CD4-positive, alpha-beta T cell treated with Interferon gamma for 1 hour (primary cell): ENCODE results near the gene TIPARP.
"Not testable (repeated sequence)": the region's sequence is repeated elsewhere in the genome, so short reads cannot be mapped to it uniquely, and the experiment has no call there.

Source experiments
- DNase-seq: peaks from one replicate; pipeline ENCODE4 v3.0.0-alpha.2; 2020

Gene TIPARP

GRCh38 chr3:156678197-156678596 lies 3.8 kb downstream of the TIPARP start:
- no peak for DNase-seq

DNA sequence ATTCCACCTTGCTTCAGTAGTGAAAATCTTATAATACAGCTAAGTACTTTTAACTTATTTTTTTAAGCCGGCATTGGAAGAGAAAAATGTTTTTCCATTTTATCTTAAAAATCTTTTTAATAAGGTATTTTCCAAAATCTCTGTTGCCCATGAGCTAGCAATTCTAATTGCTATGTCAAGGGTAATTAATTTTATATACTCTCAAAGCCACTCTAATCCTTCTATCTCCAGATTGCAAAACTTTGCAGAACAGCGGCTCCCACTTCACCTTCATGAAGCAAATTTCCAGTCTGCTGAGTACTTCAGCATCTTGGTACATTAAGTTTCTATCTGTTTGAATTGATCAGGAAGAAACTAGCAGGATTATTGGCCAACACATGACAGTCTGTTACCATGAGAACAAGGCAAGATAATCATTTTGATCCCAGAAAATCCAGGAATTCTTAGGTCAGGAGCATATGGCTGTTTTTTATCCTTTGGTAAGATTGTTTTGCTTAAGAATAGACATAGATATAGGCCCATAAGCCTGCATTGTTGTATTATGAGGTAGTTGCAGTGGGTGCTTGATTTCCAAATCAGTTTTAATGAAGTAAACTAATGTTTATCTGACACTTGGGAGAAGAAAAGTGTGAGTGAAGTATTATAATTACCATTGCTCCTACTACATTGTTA lies 6.0 kb downstream of the TIPARP start:
- DNase-seq: no peak

DNA sequence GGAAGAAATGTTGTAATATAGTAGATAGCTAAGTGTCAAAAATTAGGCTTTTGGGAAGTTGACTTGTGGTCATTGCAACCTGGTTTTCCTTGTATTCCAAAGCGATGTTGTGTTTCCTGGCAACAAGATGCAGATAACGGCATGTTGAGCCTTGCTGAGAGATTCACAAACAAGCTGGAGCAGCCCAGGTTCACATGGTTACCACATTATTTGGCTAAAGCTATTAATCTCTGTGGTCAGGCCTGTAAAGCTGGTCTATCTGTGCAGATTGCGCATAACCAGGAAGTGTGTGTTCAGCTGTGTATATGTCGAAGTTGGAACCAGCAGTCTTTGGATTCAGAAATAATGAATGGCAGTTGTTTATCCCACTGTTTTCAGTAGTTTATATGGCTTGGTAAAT lies 6.6 kb downstream of the TIPARP start:
- peak; percentile 41 for DNase-seq

DNA sequence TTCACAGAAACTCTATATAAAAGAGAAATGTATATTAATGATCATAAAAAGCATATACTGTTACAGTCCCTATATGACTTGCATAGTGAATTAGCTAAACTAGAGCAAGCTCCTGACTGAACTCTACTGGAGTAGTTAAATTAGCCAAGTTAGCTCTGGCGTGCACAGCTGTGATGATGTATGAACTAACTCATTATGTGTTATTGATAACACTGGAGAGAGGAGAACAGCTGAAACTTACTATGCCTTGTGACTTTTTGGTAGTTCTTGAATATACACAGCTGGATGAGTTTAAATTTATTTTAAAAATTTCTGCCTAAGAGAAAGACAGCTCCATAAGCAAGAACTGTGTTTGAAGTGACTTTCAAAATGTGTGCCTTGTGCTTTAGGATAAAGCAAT lies 8.1 kb downstream of the TIPARP start:
- no peak for DNase-seq

DNA sequence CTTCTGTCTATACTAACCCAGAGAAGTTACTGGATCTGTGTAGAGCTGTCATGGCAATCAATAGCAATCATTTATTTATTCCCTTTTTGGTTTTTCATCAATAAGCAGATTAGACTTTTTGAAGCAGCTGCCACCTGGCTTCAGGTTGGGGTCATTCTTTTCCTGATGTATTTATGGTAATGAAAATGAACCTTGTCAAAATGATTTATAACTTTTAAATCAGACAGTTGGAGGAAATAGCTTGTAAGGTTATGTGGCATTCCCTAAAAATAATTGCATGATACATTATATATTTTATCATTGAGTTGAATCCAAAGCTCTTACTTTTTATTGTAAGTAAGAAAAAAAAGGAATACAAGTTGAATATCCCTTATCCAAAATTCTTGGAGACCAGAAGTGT lies 8.6 kb downstream of the TIPARP start:
- DNase-seq: no peak

- DNase-seq: no peak
Measured at GRCh38 chr3:156685198-156685597, 10.8 kb downstream of the TIPARP start.

DNA sequence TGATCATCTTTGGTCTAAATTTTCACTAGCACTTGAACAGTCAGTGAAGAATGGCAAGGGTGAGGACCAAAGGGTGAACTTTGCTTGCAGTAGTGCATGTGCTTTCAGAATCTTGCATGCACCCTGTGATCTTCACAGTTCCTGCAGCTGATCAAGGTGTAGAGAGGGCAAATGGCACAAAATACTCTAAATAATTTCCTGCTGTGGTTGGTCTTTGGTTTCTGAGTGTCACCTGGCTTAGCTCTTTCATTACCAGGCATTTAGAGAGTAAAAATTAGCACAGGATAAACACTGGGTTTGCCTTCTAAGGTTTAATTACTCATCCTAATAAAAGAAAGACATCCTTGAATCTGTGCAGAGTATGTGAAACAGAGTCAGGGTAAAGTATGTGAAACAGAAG lies 11.4 kb downstream of the TIPARP start:
- no peak for DNase-seq

DNA sequence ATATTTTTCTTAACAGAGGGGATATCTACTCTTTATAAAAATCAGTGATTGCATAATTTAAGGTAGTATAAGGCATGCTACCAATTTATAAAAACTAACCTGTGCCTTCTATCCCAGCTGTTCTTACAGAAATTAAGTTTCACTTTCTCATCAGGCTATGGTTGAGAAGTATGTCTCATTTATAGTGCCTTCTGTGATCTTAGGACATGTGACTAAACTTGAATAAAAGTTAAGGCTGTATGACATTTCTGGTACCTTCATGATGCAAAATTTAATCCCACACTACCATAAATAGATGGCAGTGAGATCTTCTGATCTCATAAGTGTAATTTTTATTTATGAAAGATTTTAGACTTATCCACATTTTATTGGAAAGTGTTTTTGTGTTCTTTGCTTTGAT lies 12.6 kb downstream of the TIPARP start:
- DNase-seq: no peak

DNA sequence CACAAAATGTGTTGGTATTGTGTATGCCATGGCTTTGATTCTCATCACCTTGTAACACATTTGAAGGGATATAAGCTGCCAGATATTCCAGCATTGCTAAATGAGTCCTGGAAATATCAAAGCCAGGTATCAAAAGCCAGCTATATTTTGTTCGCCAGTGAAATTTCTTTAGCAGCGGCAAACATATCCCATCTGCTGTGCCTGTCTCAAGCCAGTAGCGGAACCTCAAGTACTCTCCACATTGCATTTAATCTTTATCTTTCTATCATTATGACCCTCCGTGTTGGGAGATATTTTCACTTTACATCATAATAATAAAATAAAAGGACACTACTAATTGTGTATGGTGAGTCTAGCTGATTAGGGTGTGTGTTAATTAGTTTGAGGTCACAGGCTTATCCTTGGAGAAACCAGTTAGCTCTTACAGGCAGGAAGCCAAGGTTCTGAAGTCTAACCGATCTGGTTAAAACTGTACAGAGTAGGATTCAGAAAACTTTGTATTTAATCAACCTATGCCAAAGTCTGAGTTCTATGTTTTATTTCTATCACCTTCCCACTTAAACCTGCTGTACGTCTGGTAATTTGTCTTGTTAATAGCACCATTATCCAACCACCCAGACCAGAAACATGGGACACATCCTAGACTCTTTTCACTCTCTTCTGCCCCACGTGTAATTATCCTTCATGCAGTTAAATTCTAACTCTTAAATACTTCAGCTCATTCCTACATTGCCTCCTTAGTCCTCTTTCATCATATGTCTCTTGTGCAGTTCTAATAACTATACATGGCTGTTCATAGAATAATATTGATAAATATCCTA lies 14.5 kb downstream of the TIPARP start:
- no peak for DNase-seq

GRCh38 chr3:156689608-156690007 lies 15.2 kb downstream of the TIPARP start:
- no peak for DNase-seq

DNA sequence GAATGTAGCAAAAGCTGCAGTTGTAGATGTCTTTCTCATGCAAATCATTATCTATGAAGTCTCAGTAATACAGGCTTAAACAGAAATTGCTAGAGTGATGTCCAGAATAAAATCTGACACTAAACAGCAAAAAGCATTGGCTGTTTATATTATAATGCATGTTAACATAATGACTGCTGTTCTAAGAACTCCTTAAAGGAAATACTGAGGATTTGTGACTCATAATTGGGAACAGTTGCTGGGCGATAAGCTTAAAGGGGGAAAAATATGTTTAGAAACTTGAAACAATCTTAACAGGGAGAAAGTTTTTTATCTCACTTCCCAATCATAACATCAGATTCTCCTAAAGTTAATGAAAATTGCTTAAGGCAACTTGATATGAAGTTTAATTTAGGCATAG lies 17.5 kb downstream of the TIPARP start:
- DNase-seq: no peak

DNA sequence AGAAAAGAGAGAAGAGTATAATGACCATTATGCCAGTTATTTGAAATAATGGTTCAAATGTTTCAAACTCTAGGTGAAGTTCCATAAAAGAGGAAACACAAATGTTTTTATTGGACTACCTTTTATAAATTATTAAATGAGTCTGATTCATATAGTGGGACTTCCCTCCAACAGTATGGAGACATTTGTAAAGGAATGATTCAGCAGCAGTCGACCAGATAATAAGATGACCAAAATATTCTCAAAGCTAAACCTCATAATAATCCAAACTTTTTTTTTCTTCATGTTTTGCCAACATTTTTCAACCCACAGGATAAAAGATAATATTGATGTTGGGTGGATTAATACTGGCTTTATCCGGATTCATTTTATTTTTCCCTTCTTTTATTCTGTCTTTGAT lies 18.8 kb downstream of the TIPARP start:
- no peak for DNase-seq

- DNase-seq: no peak
Measured at GRCh38 chr3:156694536-156694935, 20.1 kb downstream of the TIPARP start.

- no peak for DNase-seq
Measured at GRCh38 chr3:156702367-156702766, 28.0 kb downstream of the TIPARP start.

DNA sequence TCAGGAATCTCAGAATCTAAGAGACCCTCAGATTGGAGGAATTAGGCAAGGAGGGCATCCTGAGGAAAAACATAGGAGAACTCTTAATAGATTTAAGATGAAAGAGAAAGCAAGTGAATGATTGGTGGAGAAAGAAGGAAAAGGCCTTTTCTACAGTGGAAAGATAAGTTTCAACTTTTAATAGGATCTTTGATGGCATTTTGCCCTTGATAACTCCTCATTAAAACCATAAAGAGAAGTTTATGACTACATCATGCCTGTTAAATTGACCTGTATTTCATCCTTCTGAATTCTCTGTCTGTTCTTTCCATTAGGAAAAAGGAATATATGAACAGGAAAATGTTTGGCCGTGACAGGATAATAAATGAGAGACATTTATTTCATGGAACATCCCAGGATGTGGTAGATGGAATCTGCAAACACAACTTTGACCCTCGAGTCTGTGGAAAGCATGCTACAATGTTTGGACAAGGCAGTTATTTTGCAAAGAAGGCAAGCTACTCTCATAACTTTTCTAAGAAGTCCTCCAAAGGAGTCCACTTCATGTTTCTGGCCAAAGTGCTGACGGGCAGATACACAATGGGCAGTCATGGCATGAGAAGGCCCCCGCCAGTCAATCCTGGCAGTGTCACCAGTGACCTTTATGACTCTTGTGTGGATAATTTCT lies 30.1 kb downstream of the TIPARP start:
- DNase-seq: no peak

DNA sequence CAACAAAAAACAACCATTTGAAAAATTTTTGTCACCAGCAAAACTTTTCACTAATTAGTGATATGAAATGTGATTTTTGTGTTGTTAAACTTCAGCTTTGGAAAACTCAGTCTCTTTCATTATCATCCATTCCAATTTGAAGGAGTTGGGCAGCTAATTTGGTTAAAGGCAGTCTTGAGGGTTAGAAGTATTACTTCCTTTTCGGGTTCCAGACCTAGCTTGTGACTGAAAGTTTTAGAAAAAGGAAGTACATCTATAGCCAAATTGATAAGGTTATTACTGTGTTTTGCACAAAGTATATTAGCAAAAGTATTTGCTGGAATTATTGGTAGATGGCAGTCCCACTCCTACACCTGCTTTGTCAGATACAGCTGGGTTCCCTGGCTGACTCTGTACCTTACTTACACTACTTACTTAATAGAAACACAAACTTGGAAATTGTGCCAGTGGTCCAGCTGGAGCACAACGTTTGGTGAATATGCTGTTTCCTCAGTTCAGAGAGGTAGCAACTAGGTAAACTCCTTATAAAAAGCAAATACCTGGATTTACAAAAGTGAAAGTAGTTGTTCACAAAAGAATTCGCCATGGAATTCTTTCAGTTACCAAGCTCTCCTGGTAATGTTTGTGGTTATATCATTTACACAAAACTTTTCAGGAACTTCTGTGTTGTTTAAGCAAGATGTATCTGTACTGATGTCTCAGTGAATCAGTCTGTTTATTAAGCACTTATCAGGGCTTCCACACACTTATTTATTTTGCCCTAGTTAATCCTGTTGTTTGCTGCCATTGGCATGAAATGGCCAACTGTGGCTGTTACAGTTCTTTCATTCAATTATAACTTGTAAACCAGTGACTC lies 31.6 kb downstream of the TIPARP start:
- no peak for DNase-seq

- DNase-seq: no peak
Measured at GRCh38 chr3:156707588-156707987, 33.2 kb downstream of the TIPARP start.

DNA sequence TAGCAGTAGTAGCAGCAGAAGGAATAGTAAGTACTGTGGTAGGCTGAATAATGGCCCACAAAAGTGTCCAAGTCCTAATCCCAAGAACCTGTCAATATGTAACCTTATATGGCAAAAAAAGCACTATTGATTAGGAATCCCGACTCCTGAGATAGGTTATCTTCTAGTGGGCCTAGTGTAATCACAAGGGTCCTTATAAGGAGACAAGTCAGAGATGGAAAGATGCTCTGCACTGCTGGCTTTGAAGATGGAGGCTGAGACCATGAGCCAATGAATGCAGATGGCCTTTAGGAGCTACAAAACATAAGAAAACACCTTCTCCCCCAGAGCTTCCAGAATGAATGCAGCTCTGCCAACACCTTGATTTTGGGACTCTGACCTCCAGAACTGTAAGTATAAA lies 36.0 kb downstream of the TIPARP start:
- DNase-seq: no peak

DNA sequence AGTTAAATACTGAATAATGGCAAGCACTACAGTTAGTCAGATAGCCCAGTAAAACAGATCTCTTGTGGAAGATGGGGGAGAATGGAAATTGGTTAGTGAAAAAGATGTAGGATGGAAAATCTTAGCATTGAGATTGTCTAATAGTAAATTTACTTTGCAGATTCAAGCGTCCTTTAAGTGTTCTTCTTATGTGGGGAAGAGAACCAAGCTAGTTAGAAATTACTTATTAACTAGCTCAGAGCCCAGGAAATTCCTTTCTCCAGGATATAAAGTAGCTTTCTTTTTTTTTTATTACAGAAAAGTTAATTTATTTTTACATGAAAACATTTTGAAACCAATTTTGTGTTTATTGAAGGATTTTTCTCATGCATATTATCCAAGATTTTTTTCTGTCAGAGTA lies 36.7 kb downstream of the TIPARP start:
- DNase-seq: no peak

GRCh38 chr3:156711944-156712343 lies 37.6 kb downstream of the TIPARP start:
- DNase-seq: not testable (repeated sequence)

GRCh38 chr3:156716105-156716862 lies 41.9 kb downstream of the TIPARP start:
- no peak for DNase-seq

DNA sequence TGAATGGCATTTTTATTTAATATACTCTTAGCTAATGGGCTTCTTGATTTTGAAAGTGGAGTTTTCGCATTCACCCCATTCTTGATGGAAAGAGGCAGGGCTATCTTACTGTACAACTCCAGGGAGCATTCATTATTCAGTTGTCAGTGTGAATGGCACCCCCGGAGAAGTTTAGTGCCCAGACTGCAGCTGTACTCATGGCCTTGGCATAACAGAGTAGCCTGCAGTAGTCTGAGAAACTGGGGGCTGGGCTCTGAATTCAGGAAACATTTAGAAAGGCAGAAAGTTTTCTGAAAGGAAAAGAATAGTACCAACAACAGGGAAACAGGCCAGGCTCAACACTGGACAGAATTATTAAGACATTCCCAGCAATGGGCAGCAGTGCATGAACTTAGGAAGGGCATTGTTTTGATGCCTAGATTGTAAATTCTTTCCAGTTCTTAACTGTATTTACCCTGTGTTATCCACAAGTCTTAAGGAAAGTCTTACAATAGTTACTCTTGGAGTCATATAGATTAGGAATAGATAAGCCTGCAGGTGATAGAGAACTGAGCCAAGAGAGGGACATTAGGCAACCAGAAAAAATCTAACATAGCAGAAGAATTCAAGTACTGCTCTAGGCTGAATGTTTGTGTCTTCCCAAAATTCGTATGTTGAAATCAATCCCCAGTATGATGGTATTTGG lies 44.4 kb downstream of the TIPARP start:
- DNase-seq: no peak
